SHP77 treated with DMSO at 0.1 percent for 48 hours (cell line): Measurements from ENCODE around the gene TBC1D22A.
"Not testable (repeated sequence)": the region's sequence is repeated elsewhere in the genome, so short reads cannot be mapped to it uniquely, and the experiment has no call there.

ENCODE experiments used
- DNase-seq: peaks from one replicate; lab custom pipeline; 2025; lab: John Stamatoyannopoulos, UW

Gene TBC1D22A

DNA sequence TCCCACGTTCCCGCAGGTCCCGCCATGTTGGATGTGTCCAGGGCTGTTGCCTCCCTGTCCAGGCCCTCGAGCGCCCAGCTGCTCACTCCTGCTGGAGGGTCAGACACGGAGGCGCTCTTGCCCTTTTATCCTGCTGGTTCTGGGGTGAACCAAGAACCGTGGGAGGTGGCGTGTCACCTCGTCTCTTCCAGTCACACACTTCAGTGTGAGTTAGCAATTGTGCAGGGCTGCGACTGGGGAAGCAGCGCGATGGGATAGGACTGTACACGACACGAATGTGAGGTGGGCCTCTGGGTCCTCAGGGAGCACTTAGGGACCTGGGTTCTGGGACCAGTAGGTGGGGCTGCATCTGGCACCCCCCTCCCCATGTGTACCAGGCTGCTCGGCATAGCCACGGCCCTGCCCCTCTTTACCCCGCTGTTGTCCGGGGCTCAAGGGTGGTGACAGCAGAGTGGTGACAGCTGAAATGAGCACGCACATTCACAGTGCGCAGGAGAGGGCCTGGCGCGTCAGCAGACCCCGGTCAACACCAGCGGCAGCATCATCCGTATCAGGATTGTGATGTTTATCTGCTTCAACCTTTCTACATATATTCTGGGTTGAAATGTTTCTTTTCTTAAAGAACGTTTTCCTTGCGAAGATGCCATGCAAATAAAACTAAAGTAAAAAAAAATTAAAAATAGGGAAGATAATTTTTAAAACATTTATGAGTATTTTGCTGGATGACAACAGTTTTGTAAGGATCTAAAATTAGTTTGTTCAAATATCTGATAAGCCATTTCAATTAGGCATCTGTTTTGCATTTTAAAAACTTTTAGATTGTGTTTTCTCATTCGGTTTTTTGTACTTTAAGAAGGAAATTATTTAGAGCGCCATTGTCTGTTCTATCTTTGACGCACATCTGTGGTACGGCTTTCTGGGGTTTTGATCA is 210.7 kb downstream of the TBC1D22A start:
- DNase-seq = no peak

DNA sequence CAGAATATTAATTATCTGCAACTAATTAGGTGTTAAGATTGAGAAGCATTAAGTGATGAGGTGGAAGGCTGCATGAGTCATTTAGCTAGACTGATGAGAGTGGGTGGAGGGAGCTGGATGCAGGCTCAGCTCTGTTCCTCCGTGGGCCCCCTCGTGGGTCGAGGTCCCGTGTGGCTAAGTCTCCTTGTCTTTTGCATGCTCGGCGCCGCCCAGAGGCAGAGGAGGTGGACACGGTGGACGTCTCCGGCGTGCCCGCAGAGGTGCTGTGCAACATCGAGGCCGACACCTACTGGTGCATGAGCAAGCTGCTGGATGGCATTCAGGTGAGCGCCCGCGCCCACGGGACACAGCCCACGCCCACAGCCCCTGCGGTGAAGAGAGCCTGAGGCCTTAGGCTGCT is 211.6 kb downstream of the TBC1D22A start:
- DNase-seq = no peak

DNA sequence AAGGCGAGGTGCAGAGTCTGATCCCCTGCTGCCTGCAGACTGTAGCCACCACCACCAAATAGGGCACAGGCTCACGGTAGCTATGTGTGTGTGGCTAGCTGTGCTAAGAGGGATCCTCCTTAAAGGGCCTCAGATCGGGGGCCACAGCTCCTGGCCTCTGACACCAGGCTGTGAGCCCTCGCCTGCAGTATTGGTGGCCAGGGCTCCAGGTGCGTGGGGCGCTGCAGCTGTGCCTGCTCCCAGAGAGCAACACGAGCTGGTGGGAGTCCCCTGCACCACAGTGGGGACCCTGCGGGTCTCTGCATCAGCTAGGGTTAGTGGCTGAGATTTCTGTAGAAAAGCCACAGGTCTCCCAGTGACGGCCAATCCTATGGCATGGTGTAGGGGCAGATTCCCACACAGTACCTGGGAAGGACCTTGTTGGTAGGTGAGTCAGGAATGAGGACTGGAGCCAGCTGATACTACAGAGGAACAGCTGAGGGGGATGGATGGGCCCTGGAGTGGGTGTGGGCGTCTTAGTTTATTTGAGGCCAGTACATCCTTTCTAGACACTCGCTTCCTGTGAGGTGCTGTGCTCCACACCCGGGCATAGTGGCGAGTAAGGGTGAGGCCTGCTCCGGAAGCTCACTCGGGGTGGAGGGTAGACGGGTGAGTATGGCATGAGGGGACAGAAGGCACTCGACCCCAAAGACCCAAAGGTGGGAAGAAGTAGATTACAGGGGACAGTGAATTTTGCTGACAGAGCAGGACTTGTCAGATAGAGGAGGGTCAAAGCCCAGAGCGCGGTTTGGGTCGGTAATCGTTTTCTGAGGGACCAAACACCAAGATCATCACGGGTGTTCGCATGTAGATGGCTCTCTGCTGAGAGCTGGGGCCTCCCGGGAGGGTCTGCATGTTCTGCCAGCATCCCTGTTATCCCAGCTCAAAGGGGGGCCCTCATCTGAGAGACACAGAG is 212.5 kb downstream of the TBC1D22A start:
- DNase-seq = no peak

DNA sequence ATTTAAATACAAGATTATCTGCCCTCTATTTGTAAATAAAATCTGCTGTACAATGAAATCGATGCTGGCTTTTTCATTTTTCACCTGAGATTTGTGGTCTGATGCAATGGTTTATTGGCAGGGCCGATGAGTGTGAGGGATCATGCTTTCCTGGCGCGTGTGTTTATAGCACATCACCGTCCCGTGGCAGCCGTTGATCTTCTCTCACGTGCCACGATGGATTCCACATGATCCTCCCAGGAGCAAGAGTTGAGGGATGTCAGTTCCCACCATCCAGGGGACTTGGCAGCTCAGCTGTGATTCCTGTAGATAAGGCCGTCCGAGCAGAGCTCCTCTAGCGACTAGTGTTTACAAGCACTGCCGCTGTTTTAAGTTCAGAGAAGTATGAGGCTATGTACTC is 213.7 kb downstream of the TBC1D22A start:
- no peak for DNase-seq

DNA sequence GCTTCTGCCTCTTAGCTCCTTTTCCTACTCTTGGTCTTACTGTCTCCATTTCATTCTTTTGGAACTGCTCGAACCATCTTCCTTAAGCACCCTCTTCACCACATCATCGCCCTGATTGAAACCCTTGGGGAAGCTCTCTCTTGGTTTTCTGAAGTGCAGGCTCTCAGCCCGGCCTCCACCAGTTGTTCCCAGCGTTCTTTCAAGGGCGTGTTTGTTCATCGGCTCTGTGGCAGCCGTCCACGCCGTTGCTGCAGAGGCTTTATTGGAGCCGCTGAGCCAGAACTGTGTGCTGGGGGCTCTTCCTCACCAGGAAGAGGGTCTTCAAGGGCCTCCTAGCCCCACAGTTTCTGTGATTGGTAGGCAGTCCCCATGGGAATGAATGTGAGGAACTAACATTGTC is 214.1 kb downstream of the TBC1D22A start:
- no peak for DNase-seq

DNA sequence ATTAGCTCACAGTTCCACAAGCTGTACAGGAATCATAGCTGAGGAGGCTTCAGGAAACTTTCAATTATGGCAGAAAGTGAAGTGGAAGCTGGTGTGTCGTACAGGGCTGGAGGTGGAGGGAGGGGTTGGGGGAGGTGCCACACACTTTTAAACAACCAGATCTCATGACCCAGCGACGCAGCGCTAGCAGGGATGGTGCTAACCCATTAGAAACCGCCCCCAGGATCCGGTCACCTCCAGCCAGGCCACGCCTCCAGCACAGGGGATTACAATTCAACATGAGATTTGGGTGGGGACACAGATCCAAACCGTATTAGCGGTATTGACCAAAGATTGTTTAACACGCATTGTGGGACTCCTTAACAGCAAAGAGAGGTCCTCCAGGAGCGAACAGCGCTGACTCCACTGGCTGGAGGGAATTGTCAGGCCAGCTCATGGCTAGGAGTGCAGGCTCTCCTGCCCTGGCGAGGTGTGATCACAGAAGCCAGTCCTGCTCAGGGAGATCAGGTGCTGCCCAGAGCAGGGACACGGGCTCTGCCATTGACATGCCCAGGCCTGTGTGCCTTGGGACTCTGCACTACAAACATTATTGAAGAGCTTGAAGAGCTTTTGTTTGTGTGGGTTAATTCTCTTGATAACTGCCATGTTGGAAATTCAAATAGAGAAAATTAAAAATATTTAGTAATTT is 215.3 kb downstream of the TBC1D22A start:
- DNase-seq = no peak

DNA sequence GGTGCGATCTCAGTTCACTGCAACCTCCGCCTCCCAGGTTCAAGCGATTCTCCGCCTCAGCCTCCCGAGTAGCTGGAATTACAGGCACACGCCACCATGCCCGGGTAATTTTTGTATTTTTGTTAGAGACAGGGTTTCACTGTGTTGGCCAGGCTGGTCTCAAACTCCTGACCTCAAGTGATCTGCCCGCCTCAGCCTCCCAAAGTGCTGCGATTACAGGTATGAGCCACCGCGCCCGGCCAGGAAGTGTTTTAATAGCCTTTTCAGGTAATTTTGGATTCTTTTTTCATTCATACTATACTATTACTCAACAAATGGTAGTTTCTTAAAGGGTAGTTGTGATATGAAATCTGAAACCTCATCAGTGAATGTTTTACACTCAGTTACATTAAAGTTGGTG is 216.2 kb downstream of the TBC1D22A start:
- DNase-seq = not testable (repeated sequence)

DNA sequence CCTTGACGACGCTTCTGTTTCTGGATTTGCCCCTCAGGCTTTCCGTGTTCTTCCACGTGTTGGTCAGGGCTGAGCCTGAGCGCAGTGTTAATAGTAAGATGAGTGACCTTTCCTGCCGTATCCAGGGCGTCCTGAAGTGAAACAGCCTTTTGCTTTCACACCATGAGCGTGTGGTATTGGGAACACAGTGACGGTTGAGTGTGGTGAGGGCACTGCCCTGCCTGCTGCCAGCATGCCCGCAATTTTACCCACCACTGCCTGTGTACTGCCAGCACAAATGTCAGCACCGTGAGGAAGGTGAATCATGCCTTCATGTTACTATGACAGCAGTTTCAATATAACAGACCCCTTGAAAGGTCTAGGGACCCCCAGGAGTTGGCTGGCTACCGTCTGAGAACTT is 217.1 kb downstream of the TBC1D22A start:
- DNase-seq = no peak

DNA sequence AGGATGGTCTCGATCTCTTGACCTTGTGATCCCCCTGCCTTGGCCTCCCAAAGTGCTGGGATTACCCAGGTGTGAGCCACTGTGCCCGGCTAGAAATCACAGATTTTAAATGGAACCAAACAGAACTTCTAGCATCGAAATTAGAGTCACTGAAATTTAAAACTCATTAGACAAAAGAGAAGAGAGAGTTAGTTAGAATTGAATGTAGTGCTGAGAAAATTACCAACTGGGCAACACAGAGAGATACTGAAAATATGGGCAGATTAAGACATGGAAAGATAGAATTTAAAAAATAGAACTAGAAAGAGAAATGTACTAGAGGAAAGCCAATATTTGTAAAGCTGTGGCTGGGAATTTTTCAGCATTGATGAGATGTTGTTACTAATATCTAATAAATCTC is 217.9 kb downstream of the TBC1D22A start:
- DNase-seq = no peak

DNA sequence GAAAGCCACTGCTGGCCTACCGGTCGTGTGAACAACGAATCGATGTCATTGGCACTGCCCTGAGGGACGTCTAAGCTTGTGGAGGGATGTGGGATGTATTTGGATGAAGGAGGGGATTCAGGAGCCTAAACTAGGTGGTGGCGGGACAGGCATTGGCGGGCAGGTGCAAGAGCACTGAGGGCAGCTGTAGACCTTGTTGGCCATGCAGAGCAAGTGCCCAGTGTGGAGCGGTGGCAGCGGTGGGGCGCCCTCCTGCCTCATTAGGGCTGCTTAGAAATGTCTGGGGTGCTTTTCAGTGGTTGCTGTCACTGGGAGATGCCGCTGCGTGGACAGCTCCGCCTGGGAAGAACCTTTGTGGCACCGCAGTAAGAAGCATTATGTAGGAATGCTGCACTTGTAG is 220.2 kb downstream of the TBC1D22A start:
- DNase-seq = no peak

DNA sequence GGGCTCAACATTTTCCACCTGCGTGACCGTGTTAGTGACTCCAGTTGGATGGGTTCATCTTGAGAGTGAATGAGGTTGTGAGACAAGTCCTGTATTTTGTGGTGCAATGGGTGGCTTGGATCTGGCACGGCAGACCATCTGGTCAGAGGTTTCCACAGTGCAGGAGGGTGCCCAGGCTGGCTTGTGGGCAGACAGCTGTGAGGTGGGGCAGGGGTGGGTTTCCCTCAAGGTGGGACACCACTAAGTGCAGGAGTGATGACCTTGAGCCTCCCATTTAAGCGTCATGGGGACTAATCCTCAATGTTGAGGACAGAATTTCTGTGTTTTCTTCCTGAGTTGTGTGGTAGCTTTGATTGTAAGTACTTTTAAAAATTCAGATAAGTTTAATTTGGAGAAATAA is 220.6 kb downstream of the TBC1D22A start:
- no peak for DNase-seq

DNA sequence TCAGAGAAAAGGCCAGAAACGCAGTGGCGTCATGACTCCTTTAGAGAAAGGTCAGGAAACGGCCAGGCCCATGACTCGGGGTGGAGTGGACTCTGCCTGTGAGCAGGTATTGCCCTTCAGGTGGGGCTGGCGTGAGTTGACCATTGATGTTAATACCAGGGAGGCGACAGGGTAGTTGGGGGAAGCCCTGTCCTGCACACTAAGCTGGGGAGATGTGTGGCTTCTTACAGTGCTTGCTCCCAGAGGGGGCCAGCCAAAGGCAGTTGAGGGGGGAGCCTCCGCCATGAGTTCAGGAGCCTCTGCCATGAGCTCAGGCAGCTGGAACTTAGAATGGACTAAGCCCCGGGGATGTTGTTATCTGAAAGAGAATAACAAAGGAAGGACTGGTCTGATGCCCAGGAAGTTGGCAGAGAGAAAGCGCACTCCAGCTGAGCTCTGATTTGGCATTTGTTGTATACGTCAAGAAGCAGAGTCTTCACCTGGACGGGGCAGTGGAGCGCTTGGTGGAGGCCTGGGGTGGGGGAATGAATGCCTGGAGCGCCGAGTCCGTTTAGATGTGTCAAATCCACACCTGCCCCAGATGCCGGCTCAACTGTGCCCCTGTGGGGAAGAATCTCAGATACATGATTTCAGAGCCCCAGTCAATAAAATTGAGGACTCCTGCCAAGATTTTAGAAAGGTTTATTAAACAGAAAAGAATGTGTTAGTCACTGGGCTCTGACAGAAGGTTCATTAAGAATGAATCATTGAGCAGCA is 222.5 kb downstream of the TBC1D22A start:
- no peak for DNase-seq

DNA sequence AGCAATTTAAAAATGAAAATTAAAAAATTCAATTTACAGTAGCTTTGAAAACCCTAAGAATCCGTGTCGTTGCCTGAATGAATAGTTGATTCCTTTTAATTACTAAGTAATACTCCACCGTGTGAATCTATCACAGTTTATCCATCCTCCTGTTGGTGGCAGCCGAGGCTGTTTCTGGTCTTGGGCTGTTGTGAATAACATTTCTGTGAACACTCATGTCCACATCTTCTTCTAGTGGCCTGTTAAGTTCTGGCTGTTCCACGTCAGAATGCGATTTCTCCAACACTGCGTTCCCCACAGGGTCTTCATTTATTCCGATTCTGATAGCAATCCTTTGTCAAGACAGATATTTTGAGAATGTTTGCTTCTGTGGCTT is 223.0 kb downstream of the TBC1D22A start:
- no peak for DNase-seq

DNA sequence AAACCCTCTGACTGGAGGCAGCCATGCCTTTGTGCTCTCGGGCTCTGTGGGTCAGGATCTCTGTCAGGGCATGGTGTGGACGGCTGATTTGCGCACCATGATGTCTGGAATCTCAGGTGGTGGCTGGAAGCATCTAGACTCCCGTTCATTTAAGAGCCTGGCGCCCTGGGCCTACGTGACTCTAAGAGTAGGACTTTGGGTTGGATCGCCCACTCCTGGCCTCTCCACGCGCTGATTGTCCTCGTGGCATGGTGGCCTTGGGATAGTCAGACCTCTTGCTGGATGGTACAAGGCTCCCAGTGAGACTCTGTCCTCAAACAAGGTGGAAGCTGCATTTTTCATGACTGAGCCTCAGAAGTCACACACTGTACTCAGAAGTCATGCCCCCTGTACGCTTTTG is 224.3 kb downstream of the TBC1D22A start:
- DNase-seq = no peak

DNA sequence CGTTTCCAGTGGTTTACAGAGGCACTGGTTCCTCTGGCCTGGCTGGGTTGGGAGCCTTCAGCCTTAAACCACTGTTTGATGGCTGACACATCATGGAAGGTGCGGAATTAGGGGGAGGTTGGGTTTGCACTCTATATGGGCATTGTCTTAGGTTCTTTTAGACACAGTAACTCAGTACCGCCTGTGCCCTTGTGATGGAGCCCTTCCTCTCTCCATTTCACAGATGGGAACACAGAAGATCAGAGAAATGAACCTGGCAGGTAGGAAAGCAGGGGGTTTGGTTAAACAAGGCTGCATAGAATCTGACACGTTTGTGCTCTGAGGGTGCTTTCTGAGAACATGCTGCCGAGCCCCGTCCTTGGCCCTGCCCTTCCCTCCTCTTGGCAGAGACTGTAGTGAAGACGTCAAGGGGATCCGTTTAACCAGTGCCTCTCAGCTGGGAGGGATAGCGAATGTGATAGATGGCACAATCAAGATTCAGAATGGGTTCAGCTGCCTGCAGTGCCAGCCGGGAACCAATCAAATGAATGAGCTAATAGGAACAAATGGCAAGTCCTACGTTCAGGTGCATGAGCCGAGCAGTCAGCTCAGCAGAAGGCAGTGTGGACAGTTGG is 228.6 kb downstream of the TBC1D22A start:
- no peak for DNase-seq

DNA sequence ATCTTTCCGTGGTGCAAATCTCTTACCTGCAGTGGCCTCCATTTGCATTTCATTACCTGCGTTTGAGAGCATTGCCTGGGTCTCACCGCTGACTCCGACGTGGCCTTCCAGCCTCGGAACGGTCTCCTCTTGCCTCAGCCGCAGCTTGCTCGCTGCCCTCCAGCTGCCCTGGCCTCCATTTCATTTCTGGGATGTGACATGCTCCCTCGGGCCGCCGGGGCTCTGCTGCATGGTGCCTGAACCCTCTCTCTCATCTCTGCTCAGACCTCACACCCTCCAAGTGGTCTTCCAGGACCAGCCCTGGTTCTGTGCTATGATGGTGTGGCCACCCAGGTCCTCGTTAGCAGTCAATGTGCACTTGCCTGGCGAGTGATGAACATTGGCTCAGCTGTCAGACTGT is 229.2 kb downstream of the TBC1D22A start:
- no peak for DNase-seq

DNA sequence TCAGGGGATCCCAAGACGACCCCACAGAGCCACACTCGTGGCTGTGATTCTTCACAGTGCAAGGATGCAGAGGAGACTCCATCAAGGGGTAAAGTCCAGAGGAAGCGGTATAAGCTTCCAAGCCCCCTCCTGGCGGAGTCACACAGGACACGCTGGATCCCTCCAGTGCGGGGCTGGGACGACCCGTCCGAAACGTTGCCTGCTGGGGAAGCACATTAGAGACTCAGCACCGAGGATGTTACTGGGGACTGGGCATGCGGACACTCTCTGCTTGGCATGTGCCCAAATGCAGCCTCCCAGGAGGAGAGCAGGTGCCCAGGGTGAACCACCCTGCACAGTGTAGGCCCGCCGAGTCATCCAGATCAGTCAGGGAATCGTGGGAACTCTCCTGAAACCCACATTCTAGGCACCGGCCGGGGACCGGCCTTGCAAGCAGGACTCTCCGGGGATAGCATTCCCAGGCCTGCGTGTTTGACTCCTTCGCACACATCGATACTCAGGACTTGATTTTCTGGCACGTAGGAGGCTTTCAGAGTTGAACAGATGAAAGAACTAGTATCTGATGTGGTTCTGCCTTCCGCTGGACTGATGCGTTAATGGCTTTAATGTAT is 229.8 kb downstream of the TBC1D22A start:
- no peak for DNase-seq

DNA sequence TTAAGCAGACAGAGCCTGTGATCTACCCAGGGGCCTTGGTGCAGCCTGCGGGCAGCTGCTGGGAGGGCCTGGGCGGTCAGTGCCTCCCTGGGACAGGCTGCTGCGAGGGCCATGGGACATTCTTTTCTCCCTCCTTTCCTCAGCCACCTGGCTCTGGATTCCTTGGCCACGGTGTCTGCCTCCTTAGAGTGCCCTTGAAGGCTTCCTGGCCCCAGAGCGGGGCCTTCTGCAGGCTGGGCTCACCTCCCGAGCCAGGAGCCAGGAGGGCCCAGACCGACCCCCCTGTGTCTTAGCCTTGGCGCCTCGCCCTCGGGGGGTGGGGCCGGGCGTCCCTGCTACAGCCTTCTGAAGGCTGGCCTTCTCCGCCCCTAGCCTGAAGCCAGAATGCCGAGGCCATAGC is 231.2 kb downstream of the TBC1D22A start:
- DNase-seq = no peak

DNA sequence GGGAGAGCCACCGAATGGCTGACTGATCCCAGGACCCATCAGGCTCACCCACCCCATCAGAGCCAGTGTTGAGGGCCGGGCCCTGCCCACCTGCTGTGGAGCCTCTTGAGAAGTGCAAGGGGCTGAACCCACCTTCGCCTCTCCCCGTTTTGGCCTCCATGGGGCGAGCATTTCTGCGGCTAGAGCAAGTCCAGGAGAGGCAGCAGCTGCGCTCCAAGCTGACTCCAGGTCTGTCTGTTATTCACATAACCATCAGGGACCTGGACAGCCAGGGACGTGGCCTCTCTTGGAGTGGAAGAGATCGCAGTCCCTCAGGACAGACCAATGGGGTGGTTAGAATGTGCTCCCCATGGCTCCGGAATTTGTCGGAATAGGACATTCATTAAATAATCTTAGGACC is 231.8 kb downstream of the TBC1D22A start:
- DNase-seq = no peak

DNA sequence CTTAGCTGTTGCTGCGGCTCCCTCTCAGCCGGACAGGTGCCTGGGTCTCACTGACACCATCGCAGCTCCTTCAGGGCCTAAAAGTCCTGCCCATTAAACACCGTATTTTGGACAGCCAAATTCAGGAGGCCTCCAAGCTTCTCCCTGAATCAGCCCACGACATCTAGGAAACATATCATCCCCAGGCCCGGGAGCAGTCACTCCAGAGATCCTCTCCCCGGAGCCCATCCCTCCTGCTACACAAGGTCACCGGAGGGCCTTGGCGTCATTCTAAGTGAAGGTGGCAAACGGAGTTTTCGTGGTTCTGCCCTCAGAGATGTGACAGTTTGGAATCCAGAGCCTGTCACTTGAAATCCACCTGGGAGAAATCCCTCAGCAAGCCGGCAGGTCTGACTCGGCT is 232.5 kb downstream of the TBC1D22A start:
- DNase-seq = no peak
